CD4-positive, alpha-beta T cell treated with Interleukin-10 for 1 hour (primary cell): ENCODE results near the gene SLC22A5.
A peak's percentile ranks its signal among the peaks of the same experiment; 100 is the strongest.
"Not testable (repeated sequence)": the region's sequence is repeated elsewhere in the genome, so short reads cannot be mapped to it uniquely, and the experiment has no call there.

Experiments
- DNase-seq: peaks from one replicate; pipeline ENCODE4 v3.0.0-alpha.2; 2020

SLC22A5 gene

GRCh38 chr5:132414634-132415378 is 45.3 kb downstream of the SLC22A5 start:
- no peak for DNase-seq

DNA sequence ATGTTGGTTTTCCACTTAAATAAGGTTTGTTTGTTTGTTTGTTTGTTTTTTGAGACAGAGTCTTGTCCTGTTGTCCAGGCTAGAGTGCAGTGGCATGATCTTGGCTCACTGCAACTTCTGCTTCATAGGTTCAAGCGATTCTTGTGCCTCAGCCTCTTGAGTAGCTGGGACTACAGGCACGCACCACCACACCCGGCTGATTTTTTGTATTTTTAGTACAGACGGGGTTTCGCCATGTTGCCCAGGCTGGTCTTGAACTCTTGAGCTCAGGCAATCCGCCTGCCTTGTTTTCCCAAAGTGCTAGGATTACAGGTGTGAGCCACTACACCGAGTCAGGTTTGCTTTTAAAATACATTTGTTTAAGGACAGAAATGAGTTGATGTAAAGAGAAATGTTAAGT is 46.0 kb downstream of the SLC22A5 start:
- DNase-seq = not testable (repeated sequence)

DNA sequence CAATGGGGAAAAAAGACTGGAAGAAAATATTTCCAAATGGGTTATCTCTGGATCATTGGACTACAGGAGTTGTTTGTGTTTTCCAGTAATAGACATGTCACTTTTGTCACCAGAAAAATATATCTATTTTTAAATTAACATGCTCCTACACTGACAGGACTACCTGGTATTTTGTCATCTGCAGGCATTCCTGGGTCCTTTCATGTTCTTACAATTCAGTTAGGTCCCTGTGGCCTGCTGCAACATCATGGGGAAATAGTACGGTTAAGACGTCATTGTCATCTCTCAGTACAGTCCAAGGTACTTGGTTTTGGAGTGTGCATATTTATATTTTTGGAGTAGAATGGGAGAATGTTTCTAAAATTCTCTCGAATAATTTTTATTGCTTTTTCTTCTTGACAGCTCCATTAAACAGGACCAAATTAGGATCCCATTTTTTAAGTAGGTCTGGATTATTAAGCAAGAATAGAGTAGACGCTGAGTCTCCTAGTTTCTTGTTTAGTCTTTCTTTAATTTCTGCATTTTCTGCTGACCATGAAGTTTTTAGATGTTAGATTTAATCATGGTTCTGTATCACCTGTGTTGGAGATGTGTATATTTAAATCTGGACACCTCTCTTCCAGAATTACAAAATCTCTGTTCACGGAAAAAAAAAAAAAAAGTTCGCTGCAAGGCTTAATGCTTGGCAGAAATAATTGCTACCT is 46.9 kb downstream of the SLC22A5 start:
- DNase-seq = no peak

DNA sequence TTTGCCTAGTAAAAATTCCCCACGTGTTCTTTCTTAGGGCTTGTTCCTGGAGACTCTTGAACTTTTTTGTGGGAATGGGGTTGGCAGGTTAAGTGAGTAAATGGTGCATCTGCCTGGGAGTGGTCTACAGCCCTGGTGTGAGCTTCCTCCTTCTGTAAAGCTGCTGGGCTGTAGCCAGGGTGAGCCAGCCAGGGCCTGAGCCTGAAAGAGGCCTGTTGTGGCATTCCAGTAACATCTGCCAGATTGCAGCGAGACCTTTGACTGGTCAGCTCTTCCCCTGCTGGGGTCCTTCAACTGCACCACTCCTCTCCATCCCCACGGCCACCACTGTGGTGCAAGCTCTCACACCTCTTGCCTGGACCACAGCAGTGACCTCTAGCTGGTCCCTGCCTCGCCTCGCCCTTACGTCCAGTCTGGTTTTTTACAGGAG is 47.5 kb downstream of the SLC22A5 start:
- no peak for DNase-seq

DNA sequence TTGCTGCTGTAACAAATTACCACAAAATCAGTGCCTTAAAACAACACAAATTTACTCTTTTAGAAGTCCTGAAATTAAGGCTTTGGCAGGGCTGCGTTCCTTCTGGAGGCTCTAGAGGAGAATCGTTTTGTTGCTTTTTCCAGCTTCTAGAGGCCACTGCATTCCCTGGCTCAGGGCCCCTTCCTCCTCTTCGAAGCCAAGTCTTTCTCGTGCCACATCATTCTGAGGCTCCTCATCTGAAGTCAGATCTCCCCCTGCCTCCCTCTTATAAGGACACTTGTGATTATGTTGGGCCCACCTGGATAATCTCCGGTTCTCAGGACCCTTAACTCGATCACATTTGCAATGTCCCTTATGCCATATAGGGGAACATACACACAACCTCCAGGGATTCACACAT is 48.0 kb downstream of the SLC22A5 start:
- no peak for DNase-seq

GRCh38 chr5:132417889-132418485 is 48.5 kb downstream of the SLC22A5 start:
- DNase-seq = no peak

- DNase-seq = no peak
Measured at GRCh38 chr5:132418881-132419280, 49.4 kb downstream of the SLC22A5 start.

GRCh38 chr5:132419502-132420468 is 50.3 kb downstream of the SLC22A5 start:
- peak; percentile 73 for DNase-seq

DNA sequence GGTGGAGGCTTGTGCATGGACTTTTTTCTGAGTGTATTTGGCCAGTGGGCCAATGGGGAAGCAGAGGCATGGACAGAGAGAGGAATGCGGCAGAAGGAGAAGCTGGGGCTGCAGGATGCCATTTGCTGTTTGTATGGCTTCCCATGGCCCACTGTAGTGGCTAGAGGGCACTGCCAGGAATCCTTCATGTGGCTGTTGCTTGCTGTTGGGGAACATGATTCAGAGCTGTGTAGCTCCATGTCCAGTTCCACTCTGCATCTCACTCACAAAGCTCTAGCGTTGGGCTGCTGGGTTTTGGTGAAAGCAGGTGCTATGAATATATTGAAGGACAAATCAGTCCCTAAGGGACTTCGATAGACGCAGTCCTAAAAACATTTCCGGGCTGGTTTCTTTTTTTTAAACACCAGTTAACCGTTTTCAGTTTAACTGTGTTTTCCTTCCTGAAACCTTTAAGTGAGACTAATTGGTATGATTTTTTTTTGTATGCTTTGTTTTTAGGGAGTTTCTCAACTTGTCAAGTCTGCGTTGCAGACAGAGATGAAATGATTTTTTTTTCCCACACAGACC is 51.3 kb downstream of the SLC22A5 start:
- DNase-seq = peak; percentile 53

DNA sequence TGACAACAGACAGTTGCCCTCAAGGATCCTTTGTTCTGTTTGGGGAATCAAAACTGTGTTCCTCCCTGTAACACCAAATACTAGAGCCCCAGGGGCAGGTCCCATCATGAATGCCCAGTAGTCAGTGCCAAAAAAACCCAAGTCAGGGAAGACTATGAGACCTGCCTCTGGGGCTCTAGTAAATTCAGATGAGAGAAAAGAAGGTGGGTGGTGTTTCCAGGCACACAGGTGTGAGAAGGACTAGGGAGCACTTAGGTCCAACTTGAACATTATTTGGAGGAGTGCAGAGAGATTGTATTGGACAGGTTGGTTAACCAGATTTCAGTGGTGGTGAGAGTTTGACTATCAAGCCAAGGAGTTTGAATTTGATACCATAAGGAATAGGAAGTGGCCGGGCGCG is 52.0 kb downstream of the SLC22A5 start:
- DNase-seq = no peak

DNA sequence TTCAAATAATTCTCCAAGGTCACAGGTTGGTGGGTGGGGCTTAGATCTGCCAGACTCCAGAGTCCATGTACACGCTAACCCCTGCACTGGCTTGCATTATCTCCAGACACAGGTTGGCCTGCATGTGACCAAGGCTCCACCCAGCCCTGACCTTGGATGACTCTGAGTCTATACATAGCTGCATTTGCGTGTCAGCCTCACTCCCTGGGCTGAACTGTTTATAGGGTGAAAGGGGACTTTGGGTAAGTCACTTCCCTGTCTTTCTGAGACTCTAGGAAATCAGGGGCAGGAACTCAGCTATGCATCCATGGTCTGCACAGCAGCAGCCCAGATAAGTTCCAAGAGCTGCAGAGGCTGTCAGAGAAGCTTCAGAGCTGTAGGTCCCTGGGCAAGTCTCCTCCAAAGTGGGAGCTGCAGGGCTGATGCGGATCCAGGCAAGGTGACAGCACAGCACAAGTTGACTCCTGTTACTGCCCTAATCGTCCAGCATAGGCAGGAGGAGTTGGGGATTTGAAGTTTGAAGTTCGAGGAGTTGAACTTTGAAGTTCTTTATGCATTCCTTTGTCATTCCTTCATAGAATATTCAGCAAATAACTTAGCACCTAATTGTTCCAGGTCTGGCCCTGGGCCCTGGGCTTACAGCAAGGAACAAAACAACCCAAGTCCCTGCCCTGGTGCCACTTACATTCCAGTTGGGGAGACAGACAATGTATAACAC is 53.4 kb downstream of the SLC22A5 start:
- peak; percentile 28 for DNase-seq

GRCh38 chr5:132423438-132423898 is 54.0 kb downstream of the SLC22A5 start:
- DNase-seq = no peak

DNA sequence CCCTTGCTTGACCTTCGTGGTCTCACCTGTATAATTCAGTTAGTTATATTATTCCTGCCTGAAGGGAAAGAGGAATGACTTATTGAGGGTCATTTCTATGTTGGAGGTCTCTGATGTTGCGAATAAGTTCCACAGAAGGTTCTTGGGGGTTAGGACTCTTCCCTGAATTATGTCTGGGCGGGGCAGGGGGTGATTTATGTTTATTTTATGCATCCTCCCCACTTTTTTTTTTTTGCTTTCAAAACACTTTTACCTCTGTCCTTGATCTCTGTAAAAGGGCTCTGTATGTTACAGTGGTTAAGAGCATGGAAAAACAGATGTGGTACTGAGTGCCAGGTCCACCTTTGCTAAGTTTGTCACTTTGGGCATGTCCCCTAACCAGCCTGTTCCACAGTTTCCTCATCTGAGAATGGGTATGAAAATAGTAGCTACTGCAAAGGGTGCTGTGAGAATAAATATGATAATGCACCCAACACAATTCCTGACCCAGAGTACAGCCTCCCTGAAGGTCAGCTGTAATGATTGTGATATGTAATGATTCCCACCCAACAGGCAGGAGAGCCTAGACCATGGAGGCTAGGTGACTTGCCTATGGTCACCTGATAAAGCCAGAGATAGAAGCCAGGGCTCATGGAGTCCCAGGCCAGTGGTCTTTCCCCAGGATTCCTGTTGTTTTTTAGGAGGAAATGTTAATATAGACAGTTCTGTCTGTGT is 54.8 kb downstream of the SLC22A5 start:
- no peak for DNase-seq

DNA sequence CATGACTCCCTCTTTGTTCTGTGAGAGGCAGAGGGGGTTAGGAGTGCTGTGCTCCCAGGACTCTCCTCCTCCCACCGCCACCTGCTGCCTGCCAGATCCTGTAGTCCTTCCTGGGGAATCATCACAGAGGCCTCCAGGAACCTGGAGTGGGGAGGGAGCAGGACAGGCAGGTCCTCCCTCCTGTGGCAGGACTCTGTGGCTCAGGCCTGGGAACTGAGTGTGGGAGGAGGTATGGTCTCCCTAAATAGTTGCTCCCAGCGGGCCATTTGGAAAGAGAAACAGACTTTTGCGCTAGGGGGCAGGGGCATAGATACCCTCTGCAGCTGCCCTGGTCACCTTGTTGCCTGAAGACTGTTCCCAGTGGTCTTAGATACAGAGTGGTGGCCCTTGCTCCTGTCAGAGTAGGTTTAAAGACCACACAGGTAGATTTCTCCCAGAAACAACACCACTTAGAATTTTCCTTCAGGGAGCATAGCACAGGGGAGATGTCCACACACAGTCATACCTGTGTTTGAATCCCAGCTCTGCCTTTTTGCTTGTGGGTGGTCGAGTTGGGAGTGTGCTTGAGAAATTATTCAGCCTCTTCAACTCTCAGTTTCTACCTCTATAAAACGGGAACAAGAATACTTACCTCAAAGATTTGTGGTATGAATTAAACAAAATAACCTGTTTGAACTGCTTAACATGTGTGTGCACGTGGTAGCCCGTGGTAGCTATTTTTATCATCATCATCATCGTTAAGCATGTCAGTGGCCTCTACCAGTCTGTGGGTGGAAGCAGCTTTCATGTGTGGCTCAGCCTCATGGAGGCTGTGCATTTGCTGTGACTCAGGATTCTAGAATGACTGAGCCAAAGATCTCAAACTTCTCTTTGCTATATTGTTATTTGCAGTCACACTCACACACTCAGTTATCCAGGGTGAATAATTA is 55.8 kb downstream of the SLC22A5 start:
- peak; percentile 82 for DNase-seq

- DNase-seq = no peak
Measured at GRCh38 chr5:132425975-132426524, 56.5 kb downstream of the SLC22A5 start.

DNA sequence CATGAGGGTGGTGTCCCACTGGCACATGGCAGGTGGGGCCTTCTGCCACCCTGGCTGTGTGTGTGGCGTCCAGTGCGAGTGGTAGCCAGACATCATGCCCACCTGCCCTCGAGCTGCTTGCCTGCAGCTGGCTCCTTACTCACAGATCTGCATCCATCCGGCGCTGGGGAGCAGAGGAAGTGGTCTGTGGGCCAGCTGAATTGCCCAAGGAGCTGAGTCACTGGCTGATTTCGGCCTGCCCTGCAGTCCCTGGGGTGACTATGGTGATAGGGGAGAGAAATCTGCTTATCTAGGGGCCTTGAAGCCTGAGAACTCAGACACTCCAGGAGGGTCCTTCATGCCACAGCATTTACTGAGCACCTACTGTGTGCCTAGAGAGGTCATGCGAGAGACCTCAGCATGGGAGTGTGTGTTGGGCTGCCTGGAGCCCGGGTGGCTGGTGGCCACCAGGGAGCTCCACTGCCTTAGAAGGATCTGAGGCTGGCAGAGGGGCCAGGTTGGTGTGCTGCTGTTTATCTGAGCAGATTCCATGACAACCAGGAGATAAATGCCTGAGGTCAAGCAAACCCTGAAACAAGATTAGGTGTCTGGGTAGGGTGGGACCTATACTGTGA is 57.1 kb downstream of the SLC22A5 start:
- DNase-seq = peak; percentile 69

DNA sequence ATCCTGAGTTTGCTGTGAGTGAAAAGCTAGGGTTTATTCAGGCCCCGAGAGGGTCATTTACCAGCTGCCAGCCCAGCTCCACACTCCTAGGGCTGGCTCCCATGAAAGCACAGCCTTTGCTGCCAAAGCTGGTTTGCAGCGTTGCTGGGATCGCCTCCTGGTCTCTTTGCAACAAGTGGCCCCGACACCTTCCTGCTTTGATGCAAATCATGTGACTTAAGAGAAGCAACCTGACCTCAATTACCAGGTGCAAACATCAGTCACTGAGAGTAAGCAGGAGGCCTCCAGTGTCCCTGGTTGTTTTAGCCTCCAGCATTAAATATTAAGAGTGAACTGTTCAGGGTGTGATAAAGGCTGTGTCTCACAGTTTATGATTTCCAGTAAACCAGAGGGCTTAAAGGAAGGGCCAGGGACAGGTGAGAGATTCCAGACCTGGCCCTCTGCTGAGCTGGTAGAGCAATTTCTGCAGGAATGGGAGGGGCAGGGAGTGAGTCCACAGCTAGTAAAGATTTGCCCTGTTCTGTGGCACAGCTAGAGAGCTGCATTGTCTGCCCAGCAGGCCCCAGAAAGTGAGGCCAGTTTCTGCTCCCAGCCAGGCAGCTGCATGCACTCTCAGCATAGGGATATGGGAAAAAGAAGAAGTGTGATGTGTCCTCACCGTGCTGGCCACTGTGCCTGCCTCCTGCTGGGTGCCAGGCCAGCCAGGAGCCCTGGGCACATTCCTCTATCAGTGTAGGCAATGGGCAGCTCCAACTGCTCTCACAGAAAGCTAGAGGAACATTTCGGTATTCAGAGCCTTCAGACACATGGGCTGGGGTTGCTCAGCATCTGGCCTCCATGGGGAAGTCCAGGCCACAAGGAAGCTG is 58.0 kb downstream of the SLC22A5 start:
- DNase-seq = peak; percentile 85

DNA sequence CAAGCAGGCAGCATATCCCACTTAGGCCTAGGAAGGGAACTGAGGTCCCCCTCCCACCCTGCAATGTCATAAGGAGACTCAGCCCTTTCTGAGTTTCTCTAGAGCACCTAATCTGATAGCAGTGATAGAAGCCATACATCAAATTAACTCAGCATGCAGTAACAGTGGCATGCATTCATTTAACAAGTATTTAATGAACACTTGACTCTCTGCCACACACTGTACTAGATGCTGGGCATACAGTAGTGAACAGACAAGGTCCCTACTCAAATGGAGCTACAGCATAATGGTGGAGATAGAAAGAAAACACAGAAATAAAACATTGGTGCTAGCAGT is 58.6 kb downstream of the SLC22A5 start:
- no peak for DNase-seq
